KMS-11 (cell line): ENCODE results near the gene LENEP.

Experiments
- H2AFZ ChIP-seq: fragments of 200-600 bp; sonication (generic); 2 replicates; pipeline ENCODE4 v1.6.1; 2016; ENCODE audit warnings: antibody characterized with exemption, mixed run types, low read depth
- H3K27ac ChIP-seq: fragments of 200-600 bp; sonication (generic); 2 replicates; pipeline ENCODE4 v1.6.1; 2016; ENCODE audit warnings: mild to moderate bottlenecking, mixed run types
- H3K27me3 ChIP-seq: fragments of 200-600 bp; sonication (generic); 2 replicates; pipeline ENCODE4 v1.6.1; 2017; ENCODE audit warnings: mild to moderate bottlenecking, low read depth, mixed run types, moderate library complexity; ENCODE audit not compliant: insufficient read depth
- H3K36me3 ChIP-seq: fragments of 200-600 bp; sonication (generic); 2 replicates; pipeline ENCODE4 v1.6.1; 2017; ENCODE audit warnings: mild to moderate bottlenecking, mixed run types; ENCODE audit not compliant: insufficient read depth
- H3K4me1 ChIP-seq: fragments of 200-600 bp; sonication (generic); 2 replicates; pipeline ENCODE4 v1.6.1; 2016; ENCODE audit warnings: mild to moderate bottlenecking, low read depth, mixed run types; ENCODE audit not compliant: poor library complexity, severe bottlenecking
- H3K4me2 ChIP-seq: fragments of 200-600 bp; sonication (generic); 2 replicates; pipeline ENCODE4 v1.7.0; 2016; ENCODE audit warnings: mild to moderate bottlenecking, mixed run types
- H3K4me3 ChIP-seq: fragments of 200-600 bp; sonication (generic); IDR thresholded peaks from 2 replicates; pipeline ENCODE4 v1.6.1; 2017; ENCODE audit warnings: low read depth, low read length, mixed read lengths; ENCODE audit not compliant: insufficient read depth
- H3K79me2 ChIP-seq: fragments of 200-600 bp; sonication (generic); 2 replicates; pipeline ENCODE4 v1.6.1; 2016; ENCODE audit warnings: low read depth, mixed run types; ENCODE audit not compliant: insufficient read depth
- H3K9ac ChIP-seq: fragments of 200-600 bp; sonication (generic); 2 replicates; pipeline ENCODE4 v1.6.1; 2016; ENCODE audit warnings: mild to moderate bottlenecking, mixed run types
- H4K20me1 ChIP-seq: fragments of 200-600 bp; sonication (generic); 2 replicates; pipeline ENCODE4 v1.6.1; 2016; ENCODE audit warnings: mild to moderate bottlenecking, mixed run types; ENCODE audit not compliant: insufficient read depth
- TF ChIP-seq, protein P1 (sequence below): fragments of 200-600 bp; sonication (generic); conservative IDR thresholded peaks from 2 replicates; pipeline ENCODE4 v1.6.1; 2017; ENCODE audit warnings: low read depth, mild to moderate bottlenecking, antibody characterized with exemption, low read length, moderate library complexity, mixed read lengths

LENEP gene

DNA sequence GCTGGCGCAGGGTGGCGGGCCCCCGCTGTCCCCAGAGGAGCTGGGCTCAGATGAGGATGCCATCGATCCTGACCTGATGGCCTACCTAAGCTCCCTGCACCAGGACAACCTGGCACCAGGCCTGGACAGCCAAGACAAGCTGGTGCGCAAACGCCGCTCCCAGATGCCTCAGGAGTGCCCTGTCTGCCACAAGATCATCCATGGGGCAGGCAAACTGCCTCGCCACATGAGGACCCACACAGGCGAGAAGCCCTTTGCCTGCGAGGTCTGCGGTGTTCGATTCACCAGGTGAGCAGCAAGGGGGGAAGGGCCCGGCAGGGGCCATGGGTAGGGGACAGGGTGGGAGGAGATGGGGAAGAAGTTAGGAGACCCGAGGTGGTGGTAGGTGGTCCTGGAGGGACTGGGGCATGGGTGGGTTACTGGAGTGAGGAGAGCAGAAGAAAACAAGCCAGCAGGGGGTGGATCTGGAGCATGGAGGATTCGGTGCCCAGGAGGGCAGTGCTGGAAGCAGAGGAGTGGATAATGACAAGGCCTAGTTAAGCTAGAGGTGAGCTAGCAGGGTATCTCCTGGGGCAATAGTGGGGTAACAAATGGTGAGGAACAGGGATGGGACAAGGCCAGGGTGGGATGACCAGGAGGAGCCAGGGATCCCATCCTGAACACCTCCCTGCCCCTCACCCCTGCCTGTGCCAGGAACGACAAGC lies 22.3 kb downstream of the LENEP start:
- Histone ChIP-seq H3K79me2 (no peaks in the 10 kb centered on the region; the same call in 1 of the 2 replicates), H3K36me3 (peaks cover 7% of the 10 kb centered on the region; the same call in 1 of the 2 replicates), H3K4me1 (peaks cover 32% of the 10 kb centered on the region), H3K27me3 (no peaks in the 10 kb centered on the region), H4K20me1 (no peaks in the 10 kb centered on the region), H2AFZ (no peak overlapping the region), H3K4me2 (no peak overlapping the region), H3K27ac (no peak overlapping the region), H3K4me3 (no peak overlapping the region), H3K9ac (no peak overlapping the region)
- TF ChIP-seq, protein P1, sequence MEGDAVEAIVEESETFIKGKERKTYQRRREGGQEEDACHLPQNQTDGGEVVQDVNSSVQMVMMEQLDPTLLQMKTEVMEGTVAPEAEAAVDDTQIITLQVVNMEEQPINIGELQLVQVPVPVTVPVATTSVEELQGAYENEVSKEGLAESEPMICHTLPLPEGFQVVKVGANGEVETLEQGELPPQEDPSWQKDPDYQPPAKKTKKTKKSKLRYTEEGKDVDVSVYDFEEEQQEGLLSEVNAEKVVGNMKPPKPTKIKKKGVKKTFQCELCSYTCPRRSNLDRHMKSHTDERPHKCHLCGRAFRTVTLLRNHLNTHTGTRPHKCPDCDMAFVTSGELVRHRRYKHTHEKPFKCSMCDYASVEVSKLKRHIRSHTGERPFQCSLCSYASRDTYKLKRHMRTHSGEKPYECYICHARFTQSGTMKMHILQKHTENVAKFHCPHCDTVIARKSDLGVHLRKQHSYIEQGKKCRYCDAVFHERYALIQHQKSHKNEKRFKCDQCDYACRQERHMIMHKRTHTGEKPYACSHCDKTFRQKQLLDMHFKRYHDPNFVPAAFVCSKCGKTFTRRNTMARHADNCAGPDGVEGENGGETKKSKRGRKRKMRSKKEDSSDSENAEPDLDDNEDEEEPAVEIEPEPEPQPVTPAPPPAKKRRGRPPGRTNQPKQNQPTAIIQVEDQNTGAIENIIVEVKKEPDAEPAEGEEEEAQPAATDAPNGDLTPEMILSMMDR = no peak

- no peak overlapping the region for H3K4me3 ChIP-seq
- TF ChIP-seq, protein P1 = no peak; the same call in 1 of the 2 replicates
- H2AFZ ChIP-seq = no peak overlapping the region
- no peak overlapping the region for H3K9ac ChIP-seq
- no peaks in the 10 kb centered on the region for H3K79me2 ChIP-seq
- H3K36me3 ChIP-seq = peaks cover 7% of the 10 kb centered on the region; the same call in 1 of the 2 replicates
- H3K27ac ChIP-seq = no peak overlapping the region
- peaks cover 32% of the 10 kb centered on the region for H3K4me1 ChIP-seq
- H3K4me2 ChIP-seq = peak overlapping the region; percentile 16; the same call in 1 of the 2 replicates
- H3K27me3 ChIP-seq = no peaks in the 10 kb centered on the region
- H4K20me1 ChIP-seq = no peaks in the 10 kb centered on the region
These were observed 22.9 kb downstream of the LENEP start for GRCh38 chr1:155016231-155016831.

DNA sequence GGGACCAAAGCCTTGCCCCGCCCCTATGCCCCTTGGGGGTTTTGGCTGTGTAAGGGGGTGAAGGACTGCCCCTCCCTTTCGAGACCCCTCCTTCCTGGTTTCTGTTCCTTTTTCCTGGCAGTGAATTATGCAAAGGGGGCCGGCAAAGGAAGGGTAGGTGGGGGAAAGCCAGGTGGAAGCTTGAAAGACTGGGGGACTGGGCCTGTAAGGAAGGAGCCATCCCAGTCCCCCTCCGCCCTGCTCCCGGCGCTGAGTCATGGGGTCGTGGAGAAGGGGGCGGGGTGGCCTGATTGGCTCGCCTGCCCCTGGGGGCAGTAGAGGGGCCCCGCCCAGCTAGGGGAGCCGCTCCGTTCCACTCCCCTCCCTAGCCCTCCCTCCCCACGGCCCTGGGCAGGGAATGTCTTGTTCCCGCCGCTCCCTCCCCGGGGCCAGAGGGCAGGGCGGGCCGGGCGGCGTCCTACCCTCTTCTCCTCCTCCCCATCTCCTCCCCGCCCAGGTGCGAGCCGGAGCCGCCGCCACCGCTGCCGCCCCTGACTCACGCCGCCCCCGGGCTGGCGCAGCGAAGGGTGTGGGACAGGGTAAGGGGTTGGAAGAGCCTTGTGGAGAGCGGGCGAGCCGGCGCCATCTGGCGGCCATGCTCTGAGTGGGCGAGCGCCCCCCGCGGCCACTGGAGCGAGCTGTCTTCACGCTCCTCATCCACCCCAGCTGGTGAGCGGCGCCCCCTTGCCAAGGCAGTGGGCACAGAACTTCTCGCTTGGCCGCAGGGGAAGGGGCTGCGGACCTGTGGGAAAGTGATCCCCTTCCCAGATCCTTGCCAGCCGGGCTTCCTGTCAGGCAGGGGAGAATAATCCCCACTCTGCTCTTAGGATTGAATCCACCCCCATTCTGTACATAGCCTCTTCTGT lies 23.9 kb downstream of the LENEP start:
- Histone ChIP-seq H3K4me1 (peaks cover 32% of the 10 kb centered on the region), H3K79me2 (no peaks in the 10 kb centered on the region), H3K36me3 (peaks cover 7% of the 10 kb centered on the region; the same call in 1 of the 2 replicates), H3K27ac (no peak overlapping the region), H2AFZ (no peak overlapping the region), H4K20me1 (no peaks in the 10 kb centered on the region), H3K27me3 (no peaks in the 10 kb centered on the region), H3K9ac (no peak overlapping the region; the same call in 1 of the 2 replicates), H3K4me2 (peak overlapping the region; percentile 16; the same call in 1 of the 2 replicates), H3K4me3 (no peak overlapping the region)
- TF ChIP-seq, protein P1 = peak; percentile 95

- Histone ChIP-seq H2AFZ (no peak overlapping the region), H3K4me1 (peaks cover 32% of the 10 kb centered on the region), H3K27ac (no peak overlapping the region), H3K27me3 (no peaks in the 10 kb centered on the region), H4K20me1 (no peaks in the 10 kb centered on the region), H3K4me3 (no peak overlapping the region), H3K4me2 (peak overlapping the region; percentile 16; the same call in 1 of the 2 replicates), H3K36me3 (peaks cover 7% of the 10 kb centered on the region; the same call in 1 of the 2 replicates), H3K9ac (no peak overlapping the region; the same call in 1 of the 2 replicates), H3K79me2 (no peaks in the 10 kb centered on the region)
- TF ChIP-seq, protein P1 = peak; percentile 40
These were observed 24.5 kb downstream of the LENEP start for GRCh38 chr1:155017946-155018316.
